Tibial nerve (tissue), 4 donors: ENCODE results near the gene FPGS. TPM values are rescaled to one million over a fixed set of nuclear protein-coding genes. Genes with fewer than 3 reads are reported as not detected.

Source experiments
- DNase-seq, 2 donors: peaks; one replicate each; pipeline ENCODE4 v3.0.0-alpha.2; 2019; ENCODE audit warnings: low spot score in 2 of 2
- H3K27ac ChIP-seq, 4 donors: fragments of 200-600 bp; sonication (generic) in 3 of 4; one replicate each; pipeline ENCODE4 v1.5.1; 2017 to 2019; ENCODE audit warnings: mild to moderate bottlenecking in 1 of 4
- H3K27me3 ChIP-seq, 2 donors: fragments of 200-600 bp; sonication (generic) in 1 of 2; one replicate each; pipeline versions ENCODE4 v1.5.1 to v1.6.0; 2017 to 2019
- H3K36me3 ChIP-seq, 3 donors: fragments of 200-600 bp; sonication (generic); one replicate each; pipeline ENCODE4 v1.5.1; 2018 to 2019
- H3K4me1 ChIP-seq, 4 donors: fragments of 200-600 bp; sonication (generic) in 3 of 4; one replicate each; pipeline ENCODE4 v1.5.1; 2017 to 2019
- H3K4me3 ChIP-seq, 4 donors: fragments of 200-600 bp; sonication (generic) in 3 of 4; one replicate each; pipeline ENCODE4 v1.5.1; 2017 to 2019; ENCODE audit warnings: mild to moderate bottlenecking in 1 of 4, moderate library complexity in 1 of 4
- H3K9me3 ChIP-seq, 4 donors: fragments of 200-600 bp; sonication (generic) in 3 of 4; one replicate each; pipeline ENCODE4 v1.5.1; 2017 to 2019
- CTCF ChIP-seq, 5 experiments: fragments of 200-600 bp in 3 of 5; fragments of 450-650 bp in 2 of 5; sonication (generic) in 3 of 5; IDR thresholded peaks; one replicate each; pipeline ENCODE4 v1.5.1; 2016 to 2019; ENCODE audit warnings: antibody characterized with exemption in 5 of 5, mild to moderate bottlenecking in 3 of 5, moderate library complexity in 2 of 5
- EP300 ChIP-seq, 2 donors: sonication (generic); formaldehyde crosslinking; IDR thresholded peaks; one replicate each; pipeline ENCODE4 v1.6.1; 2017; ENCODE audit warnings: antibody characterized with exemption in 2 of 2, mild to moderate bottlenecking in 1 of 2
- POLR2A ChIP-seq, 2 donors: fragments of 450-650 bp; IDR thresholded peaks; one replicate each; pipeline ENCODE4 v1.6.1; 2017; ENCODE audit warnings: antibody characterized with exemption in 2 of 2, mild to moderate bottlenecking in 2 of 2, moderate library complexity in 2 of 2
- WGBS, 2 donors: methylation state at CpG; one replicate each; pipeline ENCODE4 v1.1.5; 2018; 5-methylcytosine and 5-hydroxymethylcytosine counted together
- total RNA-seq, 4 donors: library from RNA; depleted of rRNA; stranded (reverse); fragments of >200 nt; gene quantifications; one replicate each; pipeline ENCODE4 v1.1.0, GENCODE V29; 2016

FPGS gene
- total RNA-seq, 4 donors from 2014 or later: 136 to 309 (median 143) TPM

- WGBS, 2 donors: 75 to 77% methylated on average over 19 to 20 of the region's 20 CpGs
- Histone ChIP-seq H3K9me3 (no peaks in the 10 kb centered on the region), H3K4me1 (peaks cover 0 to 66% (median 40%) of the 10 kb centered on the region in 4 donors), H3K27me3 (no peaks in the 10 kb centered on the region), H3K4me3 (no peak overlapping the region), H3K27ac (peak overlapping the region in 3 of 4 donors; percentile 86 to 97 (median 96)), H3K36me3 (peaks cover 2 to 14% (median 12%) of the 10 kb centered on the region in 3 donors)
- TF ChIP-seq CTCF (IDR thresholded peaks at IDR 0.05) (no peak), POLR2A (IDR thresholded peaks at IDR 0.05) (no peak), EP300 (IDR thresholded peaks at IDR 0.05) (no peak)
- DNase-seq: no peak
Observed at GRCh38 chr9:127783111-127784008, 19.3 kb upstream of the FPGS start.

- DNase-seq: peak; percentile 77 to 82
- TF ChIP-seq CTCF (IDR thresholded peaks at IDR 0.05) (peak; percentile 94 to 98 (median 97)), POLR2A (IDR thresholded peaks at IDR 0.05) (no peak), EP300 (IDR thresholded peaks at IDR 0.05) (peak in 1 of 2 donors; percentile 59)
- 0% methylated on average over 22 to 28 of the region's 123 CpGs for WGBS, 2 donors
- Histone ChIP-seq H3K4me3 (peak overlapping the region; percentile 50 to 84 (median 67)), H3K9me3 (no peaks in the 10 kb centered on the region), H3K36me3 (peaks cover 8 to 33% (median 29%) of the 10 kb centered on the region in 3 donors), H3K4me1 (peaks cover 0 to 64% (median 30%) of the 10 kb centered on the region in 4 donors), H3K27me3 (no peaks in the 10 kb centered on the region), H3K27ac (peak overlapping the region; percentile 86 to 97 (median 92))
Observed at GRCh38 chr9:127785023-127785932, 17.4 kb upstream of the FPGS start.

GRCh38 chr9:127785933-127786772, 16.5 kb upstream of the FPGS start, which contains the start of gene CDK9:
CDK9 (plus strand) TSS chr9:127786034; CDS start chr9:127786149, 115 bp downstream.
- TF ChIP-seq CTCF (IDR thresholded peaks at IDR 0.05) (peak in 1 of 5 experiments; percentile 27), EP300 (IDR thresholded peaks at IDR 0.05) (peak in 1 of 2 donors; percentile 64), POLR2A (IDR thresholded peaks at IDR 0.05) (peak; percentile 34 to 81)
- WGBS, 2 donors: 0 to 1% methylated on average over 25 to 30 of the region's 75 CpGs
- Histone ChIP-seq H3K4me1 (peaks cover 0 to 60% (median 27%) of the 10 kb centered on the region in 4 donors), H3K27ac (peak within 1 kb of the TSS; percentile 86 to 97 (median 92)), H3K27me3 (no peaks in the 10 kb centered on the region), H3K9me3 (no peaks in the 10 kb centered on the region), H3K4me3 (peak within 1 kb of the TSS; percentile 50 to 100 (median 76)), H3K36me3 (peaks cover 8 to 42% (median 35%) of the 10 kb centered on the region in 3 donors)
- DNase-seq: peak; percentile 81 to 84

GRCh38 chr9:127786773-127787104, 15.9 kb upstream of the FPGS start:
- WGBS, 2 donors: 3% methylated on average over 11 to 12 of the region's 12 CpGs

More at GRCh38 chr9:127786773-127787104, 15.9 kb upstream of the FPGS start:
- Histone ChIP-seq H3K4me1 (peaks cover 0 to 60% (median 27%) of the 10 kb centered on the region in 4 donors), H3K9me3 (no peaks in the 10 kb centered on the region), H3K27me3 (no peaks in the 10 kb centered on the region), H3K36me3 (peaks cover 8 to 48% (median 35%) of the 10 kb centered on the region in 3 donors), H3K27ac (peak overlapping the region in 3 of 4 donors; percentile 86 to 96 (median 88)), H3K4me3 (peak overlapping the region; percentile 50 to 100 (median 76))
- no peak for DNase-seq
- TF ChIP-seq CTCF (IDR thresholded peaks at IDR 0.05): peak in 2 of 5 experiments; percentile 42 to 49
- TF ChIP-seq EP300 (IDR thresholded peaks at IDR 0.05): no peak
- TF ChIP-seq POLR2A (IDR thresholded peaks at IDR 0.05): no peak
